Measurements from ENCODE around the gene GALNTL6. TPM values are rescaled to one million over a fixed set of nuclear protein-coding genes. Genes with fewer than 3 reads are reported as not detected.

The GALNTL6 gene
- total and polyA plus RNA-seq, 2 experiments from 2014 or later: 0.38 to 0.40 TPM

- H3K27me3 ChIP-seq (ENCODE audit: insufficient read depth): peaks cover 44% of the 10 kb centered on the region
- no peaks in the 10 kb centered on the region for H3K36me3 Mint-ChIP-seq (ENCODE audit: low read depth)
Observed at GRCh38 chr4:171817026-171817425, 3.8 kb downstream of the GALNTL6 start.

More at GRCh38 chr4:171817026-171817425, 3.8 kb downstream of the GALNTL6 start:
- H3K4me3 ChIP-seq: no peak overlapping the region
- no peak overlapping the region for H3K27ac ChIP-seq (ENCODE audit: low read depth)
- TF ChIP-seq POLR2AphosphoS5 (IDR thresholded peaks at IDR 0.05; ENCODE audit: low read depth) (no peak), ZNF331 (CRISPR knock-in tag; IDR thresholded peaks at IDR 0.05; ENCODE audit: low read depth) (no peak), STAT1 (IDR thresholded peaks at IDR 0.05; ENCODE audit: unreplicated experiment) (no peak), NANOG (IDR thresholded peaks at IDR 0.05; ENCODE audit: borderline replicate concordance) (no peak), JUNB (IDR thresholded peaks at IDR 0.05; ENCODE audit: unreplicated experiment) (no peak), CREB1 (CRISPR knock-in tag; IDR thresholded peaks at IDR 0.05; ENCODE audit: low read depth) (no peak), EZH2phosphoT487 (IDR thresholded peaks at IDR 0.05; ENCODE audit: unreplicated experiment) (no peak), ZNF462 (CRISPR knock-in tag; IDR thresholded peaks at IDR 0.05) (no peak), ETS1 (IDR thresholded peaks at IDR 0.05) (no peak), EZH2 (IDR thresholded peaks at IDR 0.05; ENCODE audit: low read depth, unreplicated experiment) (no peak), ZNF114 (CRISPR knock-in tag; IDR thresholded peaks at IDR 0.05) (no peak)
- TF ChIP-seq, protein P1, sequence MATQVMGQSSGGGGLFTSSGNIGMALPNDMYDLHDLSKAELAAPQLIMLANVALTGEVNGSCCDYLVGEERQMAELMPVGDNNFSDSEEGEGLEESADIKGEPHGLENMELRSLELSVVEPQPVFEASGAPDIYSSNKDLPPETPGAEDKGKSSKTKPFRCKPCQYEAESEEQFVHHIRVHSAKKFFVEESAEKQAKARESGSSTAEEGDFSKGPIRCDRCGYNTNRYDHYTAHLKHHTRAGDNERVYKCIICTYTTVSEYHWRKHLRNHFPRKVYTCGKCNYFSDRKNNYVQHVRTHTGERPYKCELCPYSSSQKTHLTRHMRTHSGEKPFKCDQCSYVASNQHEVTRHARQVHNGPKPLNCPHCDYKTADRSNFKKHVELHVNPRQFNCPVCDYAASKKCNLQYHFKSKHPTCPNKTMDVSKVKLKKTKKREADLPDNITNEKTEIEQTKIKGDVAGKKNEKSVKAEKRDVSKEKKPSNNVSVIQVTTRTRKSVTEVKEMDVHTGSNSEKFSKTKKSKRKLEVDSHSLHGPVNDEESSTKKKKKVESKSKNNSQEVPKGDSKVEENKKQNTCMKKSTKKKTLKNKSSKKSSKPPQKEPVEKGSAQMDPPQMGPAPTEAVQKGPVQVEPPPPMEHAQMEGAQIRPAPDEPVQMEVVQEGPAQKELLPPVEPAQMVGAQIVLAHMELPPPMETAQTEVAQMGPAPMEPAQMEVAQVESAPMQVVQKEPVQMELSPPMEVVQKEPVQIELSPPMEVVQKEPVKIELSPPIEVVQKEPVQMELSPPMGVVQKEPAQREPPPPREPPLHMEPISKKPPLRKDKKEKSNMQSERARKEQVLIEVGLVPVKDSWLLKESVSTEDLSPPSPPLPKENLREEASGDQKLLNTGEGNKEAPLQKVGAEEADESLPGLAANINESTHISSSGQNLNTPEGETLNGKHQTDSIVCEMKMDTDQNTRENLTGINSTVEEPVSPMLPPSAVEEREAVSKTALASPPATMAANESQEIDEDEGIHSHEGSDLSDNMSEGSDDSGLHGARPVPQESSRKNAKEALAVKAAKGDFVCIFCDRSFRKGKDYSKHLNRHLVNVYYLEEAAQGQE (IDR thresholded peaks at IDR 0.05; ENCODE audit: unreplicated experiment): no peak
- TF ChIP-seq, protein P2, sequence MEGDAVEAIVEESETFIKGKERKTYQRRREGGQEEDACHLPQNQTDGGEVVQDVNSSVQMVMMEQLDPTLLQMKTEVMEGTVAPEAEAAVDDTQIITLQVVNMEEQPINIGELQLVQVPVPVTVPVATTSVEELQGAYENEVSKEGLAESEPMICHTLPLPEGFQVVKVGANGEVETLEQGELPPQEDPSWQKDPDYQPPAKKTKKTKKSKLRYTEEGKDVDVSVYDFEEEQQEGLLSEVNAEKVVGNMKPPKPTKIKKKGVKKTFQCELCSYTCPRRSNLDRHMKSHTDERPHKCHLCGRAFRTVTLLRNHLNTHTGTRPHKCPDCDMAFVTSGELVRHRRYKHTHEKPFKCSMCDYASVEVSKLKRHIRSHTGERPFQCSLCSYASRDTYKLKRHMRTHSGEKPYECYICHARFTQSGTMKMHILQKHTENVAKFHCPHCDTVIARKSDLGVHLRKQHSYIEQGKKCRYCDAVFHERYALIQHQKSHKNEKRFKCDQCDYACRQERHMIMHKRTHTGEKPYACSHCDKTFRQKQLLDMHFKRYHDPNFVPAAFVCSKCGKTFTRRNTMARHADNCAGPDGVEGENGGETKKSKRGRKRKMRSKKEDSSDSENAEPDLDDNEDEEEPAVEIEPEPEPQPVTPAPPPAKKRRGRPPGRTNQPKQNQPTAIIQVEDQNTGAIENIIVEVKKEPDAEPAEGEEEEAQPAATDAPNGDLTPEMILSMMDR (conservative IDR thresholded peaks at IDR 0.05; ENCODE audit: low read depth in 2 of 2): no peak
- peaks cover 29% of the 10 kb centered on the region for H3K27me3 Mint-ChIP-seq (ENCODE audit: insufficient read depth, low read depth, poor library complexity)
- no peak overlapping the region for H3K4me2 ChIP-seq
- H3K4me1 Mint-ChIP-seq: peaks cover 11% of the 10 kb centered on the region
- no peak overlapping the region for H3K27ac Mint-ChIP-seq
- H3K79me2 ChIP-seq (replicated peaks; ENCODE audit: insufficient read depth): no peaks in the 10 kb centered on the region
- H3K4me3 Mint-ChIP-seq: no peak overlapping the region
- peaks cover 9% of the 10 kb centered on the region; the same call in 1 of the 2 replicates for H3K4me1 ChIP-seq (ENCODE audit: insufficient read depth)
- DNase-seq (ENCODE audit: low spot score): no peak
- H3K9me3 Mint-ChIP-seq: peaks cover 4% of the 10 kb centered on the region
- no peaks in the 10 kb centered on the region for H3K36me3 ChIP-seq (ENCODE audit: insufficient read depth)
- H3F3A ChIP-seq (replicated peaks; ENCODE audit: low read depth): peaks cover 5% of the 10 kb centered on the region; the same call in 1 of the 2 replicates
- H2AFZ ChIP-seq: no peak overlapping the region
- no peak for ATAC-seq
- no peaks in the 10 kb centered on the region for H4K20me1 ChIP-seq (replicated peaks; ENCODE audit: insufficient read depth)
- H3K9me2 ChIP-seq (ENCODE audit: insufficient read depth): no peaks in the 10 kb centered on the region
